ENCODE results near the gene B3GNT8. TPM values are rescaled to one million over a fixed set of nuclear protein-coding genes. Genes with fewer than 3 reads are reported as not detected.

B3GNT8 gene
- total RNA-seq, 1 experiment from 2014 or later, result not detected

DNA sequence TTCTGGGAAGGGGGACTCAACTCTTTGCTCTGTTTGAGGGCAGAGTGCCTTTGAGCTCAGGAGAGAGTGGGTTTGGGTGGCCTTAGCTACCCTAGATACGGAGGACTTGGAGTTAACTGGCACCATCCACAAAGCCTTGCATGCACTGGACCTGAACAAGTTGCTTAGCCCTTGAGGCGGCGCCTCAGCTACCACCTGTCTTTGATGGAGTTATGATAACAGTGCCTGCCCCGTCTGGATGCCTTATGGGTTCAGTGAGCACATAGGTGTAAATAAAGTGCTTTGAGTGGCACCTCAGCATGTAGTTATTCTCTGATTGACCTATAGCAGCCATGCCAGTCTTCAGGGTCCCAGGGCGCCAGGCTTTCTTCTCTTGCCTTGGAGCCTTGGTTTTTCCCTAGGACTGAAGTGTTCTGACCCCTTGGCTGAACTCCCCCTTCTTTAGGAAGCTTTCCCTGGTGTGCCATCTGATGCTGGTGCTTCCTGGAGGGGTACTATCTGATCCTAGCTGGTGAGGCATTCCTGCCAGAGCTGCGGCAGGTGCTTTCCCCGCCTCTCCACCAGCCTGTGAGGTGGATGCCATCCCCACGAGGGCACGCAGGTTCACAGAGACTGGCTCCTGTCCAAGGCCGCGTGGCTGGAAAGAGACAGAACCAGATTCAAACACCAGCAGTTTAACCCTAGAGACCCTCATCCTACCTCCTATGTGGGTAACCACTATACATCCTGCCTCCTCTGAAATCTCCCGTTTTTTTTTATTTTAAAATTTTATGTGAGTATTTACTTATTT, 23.8 kb downstream of the B3GNT8 start:
- ChIA-PET CTCF (no interaction called here), POLR2A (ENCODE audit: unreplicated experiment) (no interaction called here)
- no peaks in the 10 kb centered on the region for H3K36me3 ChIP-seq (ENCODE audit: low read depth)
- H2AFZ ChIP-seq, result no peak overlapping the region
- no peak for DNase-seq
- BruUV-seq (replicated peaks), result no TSS peak
- peaks cover 13% of the 10 kb centered on the region for H3K79me2 ChIP-seq (ENCODE audit: low read depth)
- no peaks in the 10 kb centered on the region for H3K9me3 ChIP-seq (ENCODE audit: insufficient read depth, low read depth)
- intact Hi-C loops (cut with micrococcal nuclease; ENCODE audit: unreplicated experiment), result no loop called here
- no peak overlapping the region for H3K27ac ChIP-seq
- H3K27me3 ChIP-seq (ENCODE audit: insufficient read depth, low read depth), result no peaks in the 10 kb centered on the region
- H3K4me1 ChIP-seq (replicated peaks; ENCODE audit: insufficient read depth), result peaks cover 10% of the 10 kb centered on the region
- H3K4me2 ChIP-seq, result no peak overlapping the region
- H4K20me1 ChIP-seq (ENCODE audit: insufficient read depth), result no peaks in the 10 kb centered on the region; the same call in 1 of the 2 replicates
- H3K4me3 ChIP-seq, result no peak overlapping the region
- no peak for TF ChIP-seq EZH2 (IDR thresholded peaks at IDR 0.05; ENCODE audit: low read depth)
- no peaks in the 10 kb centered on the region for H3F3A ChIP-seq (ENCODE audit: insufficient read depth, low read depth)
- H3K9me2 ChIP-seq (ENCODE audit: insufficient read depth), result no peaks in the 10 kb centered on the region

GRCh38 chr19:41402010-41402409, 25.2 kb downstream of the B3GNT8 start:
- no peak overlapping the region for H3K27ac ChIP-seq
- H3K9me2 ChIP-seq (ENCODE audit: insufficient read depth), result no peaks in the 10 kb centered on the region
- H4K20me1 ChIP-seq (ENCODE audit: insufficient read depth), result no peaks in the 10 kb centered on the region; the same call in 1 of the 2 replicates
- H3K4me2 ChIP-seq, result no peak overlapping the region
- TF ChIP-seq CTCF (conservative IDR thresholded peaks at IDR 0.05) (no peak), EZH2 (IDR thresholded peaks at IDR 0.05; ENCODE audit: low read depth) (no peak)
- H3F3A ChIP-seq (ENCODE audit: insufficient read depth, low read depth), result no peaks in the 10 kb centered on the region
- H3K36me3 ChIP-seq (ENCODE audit: low read depth), result no peaks in the 10 kb centered on the region
- ChIA-PET CTCF (no interaction called here), POLR2A (ENCODE audit: unreplicated experiment) (no interaction called here)
- no peak overlapping the region for H2AFZ ChIP-seq
- peaks cover 10% of the 10 kb centered on the region for H3K4me1 ChIP-seq (replicated peaks; ENCODE audit: insufficient read depth)
- H3K79me2 ChIP-seq (ENCODE audit: low read depth), result peaks cover 21% of the 10 kb centered on the region
- DNase-seq, result no peak
- no peaks in the 10 kb centered on the region for H3K27me3 ChIP-seq (ENCODE audit: insufficient read depth, low read depth)
- intact Hi-C loops (cut with micrococcal nuclease; ENCODE audit: unreplicated experiment), result no loop called here
- no peaks in the 10 kb centered on the region for H3K9me3 ChIP-seq (ENCODE audit: insufficient read depth, low read depth)
- BruUV-seq (replicated peaks), result no TSS peak
- no peak overlapping the region for H3K4me3 ChIP-seq

DNA sequence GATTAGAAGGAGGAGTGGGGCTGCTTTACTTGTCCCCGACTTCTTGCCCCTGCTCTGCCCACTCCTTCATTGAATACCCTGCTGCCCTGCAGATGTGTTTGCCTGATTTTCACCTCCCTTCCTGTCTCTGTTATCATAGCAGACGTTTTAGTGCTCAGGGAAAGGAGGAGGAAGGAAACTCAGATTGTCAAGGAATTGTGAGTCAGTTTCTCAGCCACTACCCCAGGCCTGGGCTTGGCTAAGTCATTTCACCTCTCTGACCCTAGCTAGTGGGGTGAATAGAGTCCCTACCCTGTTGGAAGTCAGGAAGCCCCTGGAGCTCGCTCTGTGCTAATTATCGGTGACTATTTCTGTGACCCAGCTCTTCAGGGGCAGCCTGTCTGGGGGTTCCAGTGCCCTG, 25.7 kb downstream of the B3GNT8 start:
- no peak for DNase-seq
- H3K79me2 ChIP-seq (ENCODE audit: low read depth), result peaks cover 25% of the 10 kb centered on the region
- ChIA-PET POLR2A (ENCODE audit: unreplicated experiment) (no interaction called here), CTCF (no interaction called here)
- intact Hi-C loops (cut with micrococcal nuclease; ENCODE audit: unreplicated experiment), result no loop called here
- H3K36me3 ChIP-seq (ENCODE audit: low read depth), result no peaks in the 10 kb centered on the region
- H3K4me2 ChIP-seq, result no peak overlapping the region
- H3K9me3 ChIP-seq (ENCODE audit: insufficient read depth, low read depth), result no peaks in the 10 kb centered on the region
- no peaks in the 10 kb centered on the region for H3K9me2 ChIP-seq (ENCODE audit: insufficient read depth)
- TF ChIP-seq CTCF (conservative IDR thresholded peaks at IDR 0.05) (no peak), EZH2 (IDR thresholded peaks at IDR 0.05; ENCODE audit: low read depth) (no peak)
- no peaks in the 10 kb centered on the region for H3K27me3 ChIP-seq (ENCODE audit: insufficient read depth, low read depth)
- H3K4me3 ChIP-seq, result no peak overlapping the region
- no peaks in the 10 kb centered on the region; the same call in 1 of the 2 replicates for H4K20me1 ChIP-seq (ENCODE audit: insufficient read depth)
- no peak overlapping the region for H3K27ac ChIP-seq
- H2AFZ ChIP-seq, result no peak overlapping the region
- no TSS peak for BruUV-seq (replicated peaks)
- no peaks in the 10 kb centered on the region for H3F3A ChIP-seq (ENCODE audit: insufficient read depth, low read depth)
- peaks cover 10% of the 10 kb centered on the region for H3K4me1 ChIP-seq (replicated peaks; ENCODE audit: insufficient read depth)

Measured in PC-9 (cell line).